Endothelial cell of umbilical vein (primary cell): ENCODE data around the gene TENM4. TPM values are rescaled to one million over a fixed set of nuclear protein-coding genes. Genes with fewer than 3 reads are reported as not detected.

Experiments used
- BruUV-seq: library from RNA; stranded (reverse); fragments of 400-500 nt; replicated peaks from 2 replicates; lab custom pipeline; 2021; lab: Mats Ljungman, UMichigan
- CTCF ChIA-PET: fragments of 300-600, 350-600 bp; sonication (Branson Sonifier 250); formaldehyde crosslinking; loops from one replicate; lab custom pipeline; 2021; ENCODE audit warnings: antibody characterized with exemption, inconsistent platforms; lab: Charles Lee
- POLR2A ChIA-PET: fragments of 300-600, 350-600 bp; sonication (Branson Sonifier 250); formaldehyde crosslinking; loops from one replicate; lab custom pipeline; 2021; ENCODE audit warnings: antibody characterized with exemption, inconsistent platforms; lab: Charles Lee
- DNase-seq: peaks from one replicate; pipeline ENCODE4 v3.0.0-alpha.2; 2011; ENCODE audit warnings: low read depth, low spot score
- FAIRE-seq: peaks from 2 replicates; lab custom pipeline; 2011; peaks lifted over from hg19 to GRCh38; lab: Jason Lieb, UNC
- H2AFZ ChIP-seq: 2 replicates; pipeline ENCODE4 v1.6.0; 2012; ENCODE audit warnings: low read depth, low read length, control low read depth, inconsistent platforms
- H3K27ac ChIP-seq: 2 replicates; pipeline ENCODE4 v1.5.1; 2011; ENCODE audit warnings: low read depth, mild to moderate bottlenecking, control low read depth, low read length, moderate library complexity; ENCODE audit not compliant: insufficient read depth
- H3K27me3 ChIP-seq, 2 experiments: 2 replicates each; pipeline versions ENCODE4 v1.6.0 to v1.6.1; 2011; ENCODE audit warnings: low read length in 2 of 2, mixed read lengths in 1 of 2; ENCODE audit not compliant: control insufficient read depth in 2 of 2, insufficient read depth in 2 of 2
- H3K36me3 ChIP-seq, 2 experiments: 2 replicates in 1 of 2; 3 replicates in 1 of 2; pipeline ENCODE4 v1.5.1; 2011; ENCODE audit warnings: low read length in 2 of 2, mild to moderate bottlenecking in 1 of 2, moderate library complexity in 1 of 2; ENCODE audit not compliant: control insufficient read depth in 2 of 2, insufficient read depth in 2 of 2; ENCODE audit errors: extremely low read depth in 1 of 2
- H3K4me1 ChIP-seq: 3 replicates; pipeline ENCODE4 v1.5.1; 2011; ENCODE audit warnings: mild to moderate bottlenecking, low read length; ENCODE audit not compliant: control insufficient read depth, insufficient read depth; ENCODE audit errors: extremely low read depth
- H3K4me2 ChIP-seq: 2 replicates; pipeline ENCODE4 v1.6.1; 2011; ENCODE audit warnings: low read length, control low read depth, mixed read lengths; ENCODE audit not compliant: insufficient read depth
- H3K4me3 ChIP-seq, 3 experiments: fragments of 200-600 bp in 1 of 3; sonication (generic), shearing (Covaris generic) in 1 of 3; replicated peaks in 1 of 3; 2 replicates each; pipeline ENCODE4 v1.5.1; 2011 to 2016; ENCODE audit warnings: control low read depth in 3 of 3, low read length in 3 of 3, mild to moderate bottlenecking in 2 of 3, inconsistent platforms in 1 of 3, low read depth in 1 of 3, moderate library complexity in 1 of 3; ENCODE audit not compliant: insufficient read depth in 1 of 3
- H3K79me2 ChIP-seq: 2 replicates; pipeline ENCODE4 v1.6.0; 2012; ENCODE audit warnings: low read length, inconsistent platforms; ENCODE audit not compliant: control insufficient read depth, insufficient read depth
- H3K9ac ChIP-seq: replicated peaks from 2 replicates; pipeline ENCODE3; 2011; ENCODE audit warnings: low read length, control low read depth; ENCODE audit not compliant: insufficient read depth; ENCODE audit errors: extremely low read depth
- H3K9me1 ChIP-seq: replicated peaks from 3 replicates; pipeline ENCODE4 v1.6.0; 2011; ENCODE audit warnings: mild to moderate bottlenecking, low read length; ENCODE audit not compliant: control insufficient read depth, insufficient read depth; ENCODE audit errors: extremely low read depth
- H3K9me3 ChIP-seq: replicated peaks from 2 replicates; pipeline ENCODE4 v1.5.1; 2012; ENCODE audit warnings: low read length, inconsistent platforms; ENCODE audit not compliant: control insufficient read depth, insufficient read depth
- H4K20me1 ChIP-seq: replicated peaks from 2 replicates; pipeline ENCODE3; 2011; ENCODE audit warnings: mild to moderate bottlenecking, low read length; ENCODE audit not compliant: control insufficient read depth, insufficient read depth; ENCODE audit errors: extremely low read depth
- EZH2 ChIP-seq: IDR thresholded peaks from 2 replicates; pipeline ENCODE4 v1.6.1; 2012; ENCODE audit warnings: borderline replicate concordance, low read depth, mild to moderate bottlenecking, moderate library complexity, low read length, inconsistent platforms; ENCODE audit not compliant: severe bottlenecking
- FOS ChIP-seq: IDR thresholded peaks from 2 replicates; pipeline ENCODE4 v1.6.1; 2011; ENCODE audit warnings: mild to moderate bottlenecking, low read length, moderate library complexity, borderline replicate concordance; ENCODE audit not compliant: insufficient read depth
- GATA2 ChIP-seq: IDR thresholded peaks from 2 replicates; pipeline ENCODE4 v1.7.0; 2011; ENCODE audit warnings: low read depth, mild to moderate bottlenecking, moderate library complexity, mixed read lengths, low read length; ENCODE audit not compliant: insufficient read length, insufficient read depth
- JUN ChIP-seq: IDR thresholded peaks from 2 replicates; pipeline ENCODE4 v1.6.1; 2011; ENCODE audit warnings: borderline replicate concordance, low read depth; ENCODE audit not compliant: insufficient read length, insufficient read depth
- MYC ChIP-seq: IDR thresholded peaks from one replicate; pipeline ENCODE4 v1.6.1; 2011; ENCODE audit warnings: mild to moderate bottlenecking, low read depth, low read length
- POLR2A ChIP-seq: IDR thresholded peaks from 2 replicates; pipeline ENCODE4 v1.6.1; 2012; ENCODE audit warnings: low read depth, mild to moderate bottlenecking, control low read depth, low read length
- POLR2AphosphoS5 ChIP-seq: IDR thresholded peaks from 2 replicates; pipeline ENCODE4 v1.6.1; 2012; ENCODE audit warnings: low read depth, mild to moderate bottlenecking, control low read depth, low read length, moderate library complexity; ENCODE audit not compliant: insufficient read depth
- dilution Hi-C: fragments of 300-500 bp; cut with MboI; formaldehyde crosslinking; loops from one replicate; pipeline ENCODE4 v1.15.0; 2019; ENCODE audit warnings: low sequenced_read_pairs; ENCODE audit not compliant: extremely low pct_ligation_motif_present
- intact Hi-C: fragments of 100-400 bp; cut with micrococcal nuclease; formaldehyde crosslinking; loops from one replicate; pipeline ENCODE4 v1.10.0; 2022
- polyA plus RNA-seq, 4 experiments: library from polyadenylated mRNA; depleted of rRNA in 3 of 4; stranded (reverse) in 3 of 4; unstranded in 1 of 4; fragments of >200 nt; gene quantifications; 2 replicates each; pipeline versions ENCODE4 v1.2.1 to v1.2.3, GENCODE V29; 2011 to 2012; ENCODE audit warnings: missing spikeins in 1 of 4
- total RNA-seq: library from RNA; stranded (reverse); gene quantifications from 2 replicates; pipeline ENCODE4 v1.2.3, GENCODE V29; 2021
- TF ChIP-seq, protein P1 (sequence below), 2 donors: IDR thresholded peaks; 1 replicate in 1 of 2; 2 replicates in 1 of 2; pipeline ENCODE4 v1.5.1; 2011; ENCODE audit warnings: low read length in 2 of 2, mild to moderate bottlenecking in 2 of 2, moderate library complexity in 2 of 2, control low read depth in 1 of 2, inconsistent platforms in 1 of 2, low read depth in 1 of 2; ENCODE audit not compliant: insufficient read depth in 1 of 2; ENCODE audit errors: extremely low read depth in 1 of 2
- TF ChIP-seq, protein P2 (sequence below): IDR thresholded peaks from 2 replicates; pipeline ENCODE4 v1.6.1; 2011; ENCODE audit not compliant: insufficient read depth, insufficient read length

Gene TENM4
- total and polyA plus RNA-seq, 2 donors (not counting 3 experiments of a cell fraction or from before 2014, with no cell fraction given): 0.06 to 0.27 TPM

DNA sequence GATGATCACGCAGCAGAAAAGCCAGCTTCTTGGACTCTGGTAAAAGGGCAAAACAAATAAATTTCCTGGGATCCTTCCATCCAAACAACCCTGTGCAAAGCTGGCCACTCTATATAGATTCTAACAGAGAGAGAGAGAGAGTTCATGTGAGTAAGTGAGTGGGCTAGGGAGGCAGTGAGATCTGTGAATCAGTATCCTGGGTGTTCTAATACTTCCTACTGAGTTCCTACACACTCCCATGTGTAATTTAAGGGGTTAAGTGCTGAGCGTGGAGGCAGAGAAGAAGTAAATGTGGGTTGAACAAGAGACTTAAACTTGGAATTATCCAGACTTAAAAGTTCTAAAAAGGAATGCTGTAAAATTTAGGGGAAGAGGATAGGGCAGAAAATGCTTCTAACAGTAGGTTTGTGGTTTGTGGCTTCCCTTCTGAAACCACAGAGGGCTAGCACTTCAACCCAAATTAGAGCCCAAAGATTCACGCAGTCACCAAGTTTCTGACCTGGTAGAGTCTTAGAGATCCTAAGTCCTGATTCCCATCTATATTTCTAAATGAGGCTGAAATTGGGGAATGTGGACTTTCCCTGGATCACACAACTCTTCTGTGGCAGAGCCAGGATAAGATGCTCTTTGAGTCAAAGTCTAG, 413.9 kb downstream of the TENM4 start:
- TF ChIP-seq FOS: no peak
- TF ChIP-seq POLR2A: no peak
- no peak for TF ChIP-seq GATA2
- no peak for TF ChIP-seq JUN
- TF ChIP-seq POLR2AphosphoS5: no peak
- TF ChIP-seq, protein P1, sequence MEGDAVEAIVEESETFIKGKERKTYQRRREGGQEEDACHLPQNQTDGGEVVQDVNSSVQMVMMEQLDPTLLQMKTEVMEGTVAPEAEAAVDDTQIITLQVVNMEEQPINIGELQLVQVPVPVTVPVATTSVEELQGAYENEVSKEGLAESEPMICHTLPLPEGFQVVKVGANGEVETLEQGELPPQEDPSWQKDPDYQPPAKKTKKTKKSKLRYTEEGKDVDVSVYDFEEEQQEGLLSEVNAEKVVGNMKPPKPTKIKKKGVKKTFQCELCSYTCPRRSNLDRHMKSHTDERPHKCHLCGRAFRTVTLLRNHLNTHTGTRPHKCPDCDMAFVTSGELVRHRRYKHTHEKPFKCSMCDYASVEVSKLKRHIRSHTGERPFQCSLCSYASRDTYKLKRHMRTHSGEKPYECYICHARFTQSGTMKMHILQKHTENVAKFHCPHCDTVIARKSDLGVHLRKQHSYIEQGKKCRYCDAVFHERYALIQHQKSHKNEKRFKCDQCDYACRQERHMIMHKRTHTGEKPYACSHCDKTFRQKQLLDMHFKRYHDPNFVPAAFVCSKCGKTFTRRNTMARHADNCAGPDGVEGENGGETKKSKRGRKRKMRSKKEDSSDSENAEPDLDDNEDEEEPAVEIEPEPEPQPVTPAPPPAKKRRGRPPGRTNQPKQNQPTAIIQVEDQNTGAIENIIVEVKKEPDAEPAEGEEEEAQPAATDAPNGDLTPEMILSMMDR (IDR thresholded peaks at IDR 0.05; ENCODE audit: extremely low read depth in 1 of 2, insufficient read depth in 1 of 2, low read depth in 1 of 2, low read length in 2 of 2): no peak
- TF ChIP-seq, protein P2, sequence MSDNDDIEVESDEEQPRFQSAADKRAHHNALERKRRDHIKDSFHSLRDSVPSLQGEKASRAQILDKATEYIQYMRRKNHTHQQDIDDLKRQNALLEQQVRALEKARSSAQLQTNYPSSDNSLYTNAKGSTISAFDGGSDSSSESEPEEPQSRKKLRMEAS: no peak
- TF ChIP-seq EZH2: no peak
- TF ChIP-seq MYC: no peak
- Histone ChIP-seq H3K79me2 (no peaks in the 10 kb centered on the region), H3K9me3 (no peaks in the 10 kb centered on the region), H4K20me1 (no peaks in the 10 kb centered on the region), H3K4me3 (no peak overlapping the region), H3K9ac (no peak overlapping the region), H2AFZ (no peak overlapping the region), H3K9me1 (no peaks in the 10 kb centered on the region), H3K27ac (no peak overlapping the region), H3K27me3 (peaks cover 5 to 15% of the 10 kb centered on the region in 2 experiments), H3K36me3 (no peaks in the 10 kb centered on the region), H3K4me2 (no peak overlapping the region), H3K4me1 (no peaks in the 10 kb centered on the region)
- DNase-seq: no peak
- intact Hi-C loops (no loop called here), dilution Hi-C loops (no loop called here)
- no TSS peak for BruUV-seq
- no peak for FAIRE-seq
- POLR2A ChIA-PET: no interaction called here
- CTCF ChIA-PET: interaction anchor here (1.2 to 1.3 kb wide), 2 partner anchors 26 to 381 kb away, joined by 4 read pairs; no protein-coding TSS in a partner anchor
